Caco-2 (cell line): ENCODE data around the gene TTC7B. TPM values are rescaled to one million over a fixed set of nuclear protein-coding genes. Genes with fewer than 3 reads are reported as not detected.

ENCODE experiments used
- BruUV-seq: library from RNA; stranded (reverse); fragments of 400-500 nt; replicated peaks from 2 replicates; lab custom pipeline; 2021; lab: Mats Ljungman, UMichigan
- CTCF ChIA-PET: fragments of 300-600 bp; sonication (Branson Sonifier 250); formaldehyde crosslinking; loops from one replicate; lab custom pipeline; 2022; ENCODE audit warnings: antibody characterized with exemption; lab: Charles Lee
- POLR2A ChIA-PET: fragments of 300-600 bp; sonication (Branson Sonifier 250); formaldehyde crosslinking; loops from one replicate; lab custom pipeline; 2022; ENCODE audit warnings: antibody characterized with exemption; lab: Charles Lee
- DNase-seq, 2 experiments: peaks; one replicate each; pipeline versions ENCODE4 v3.0.0 to v3.0.0-alpha.2; 2020 to 2022
- H3K27me3 ChIP-seq: replicated peaks from 2 replicates; pipeline ENCODE4 v1.6.0; 2011; ENCODE audit warnings: low read length; ENCODE audit not compliant: control insufficient read depth, insufficient read depth
- H3K36me3 ChIP-seq: 2 replicates; pipeline ENCODE4 v1.5.1; 2011; ENCODE audit warnings: low read length; ENCODE audit not compliant: control insufficient read depth, insufficient read depth
- H3K4me1 ChIP-seq: fragments of 250-450 bp; sonication (Bioruptor Pico); 2 replicates; pipeline ENCODE4 v1.5.1; 2020; ENCODE audit warnings: mild to moderate bottlenecking
- H3K4me3 ChIP-seq: 2 replicates; pipeline ENCODE4 v1.5.1; 2011; ENCODE audit warnings: low read depth, mild to moderate bottlenecking, control low read depth, low read length
- H3K9me3 ChIP-seq: fragments of 250-450 bp; sonication (Bioruptor Pico); 2 replicates; pipeline ENCODE4 v1.5.1; 2020; ENCODE audit warnings: mild to moderate bottlenecking, moderate library complexity
- H3K27ac Mint-ChIP-seq: one replicate; pipeline ENCODE4 v1.8.0; 2022; ENCODE audit warnings: mixed read lengths; ENCODE audit not compliant: unreplicated experiment
- H3K27me3 Mint-ChIP-seq: one replicate; pipeline ENCODE4 v1.8.0; 2022; ENCODE audit warnings: mixed read lengths; ENCODE audit not compliant: insufficient read depth, unreplicated experiment
- H3K36me3 Mint-ChIP-seq: one replicate; pipeline ENCODE4 v1.8.0; 2022; ENCODE audit warnings: mild to moderate bottlenecking, mixed read lengths; ENCODE audit not compliant: insufficient read depth, unreplicated experiment
- H3K4me1 Mint-ChIP-seq: one replicate; pipeline ENCODE4 v1.8.0; 2022; ENCODE audit warnings: low read depth, mixed read lengths; ENCODE audit not compliant: unreplicated experiment
- H3K4me3 Mint-ChIP-seq: one replicate; pipeline ENCODE4 v1.8.0; 2022; ENCODE audit warnings: mild to moderate bottlenecking, moderate library complexity, mixed read lengths; ENCODE audit not compliant: unreplicated experiment
- H3K9me3 Mint-ChIP-seq: one replicate; pipeline ENCODE4 v1.8.0; 2022; ENCODE audit warnings: mixed read lengths; ENCODE audit not compliant: unreplicated experiment
- CTCF ChIP-seq, 2 experiments: fragments of 200-600 bp in 1 of 2; IDR thresholded peaks; 1 replicate in 1 of 2; 2 replicates in 1 of 2; pipeline versions ENCODE4 v1.5.1 to v1.8.0; 2011 to 2022; ENCODE audit warnings: antibody characterized with exemption in 1 of 2, control low read depth in 1 of 2, inconsistent platforms in 1 of 2, low read depth in 1 of 2, low read length in 1 of 2, mild to moderate bottlenecking in 1 of 2, moderate library complexity in 1 of 2; ENCODE audit not compliant: insufficient read depth in 1 of 2, severe bottlenecking in 1 of 2, unreplicated experiment in 1 of 2
- intact Hi-C: fragments of 100-400 bp; cut with micrococcal nuclease; formaldehyde crosslinking; loops from one replicate; pipeline ENCODE4 v1.10.0; 2022; ENCODE audit not compliant: unreplicated experiment
- total RNA-seq: library from RNA; stranded (reverse); gene quantifications from 2 replicates; pipeline ENCODE4 v1.2.3, GENCODE V29; 2022

Gene TTC7B
- total RNA-seq, 1 experiment from 2014 or later, result 28.5 TPM

DNA sequence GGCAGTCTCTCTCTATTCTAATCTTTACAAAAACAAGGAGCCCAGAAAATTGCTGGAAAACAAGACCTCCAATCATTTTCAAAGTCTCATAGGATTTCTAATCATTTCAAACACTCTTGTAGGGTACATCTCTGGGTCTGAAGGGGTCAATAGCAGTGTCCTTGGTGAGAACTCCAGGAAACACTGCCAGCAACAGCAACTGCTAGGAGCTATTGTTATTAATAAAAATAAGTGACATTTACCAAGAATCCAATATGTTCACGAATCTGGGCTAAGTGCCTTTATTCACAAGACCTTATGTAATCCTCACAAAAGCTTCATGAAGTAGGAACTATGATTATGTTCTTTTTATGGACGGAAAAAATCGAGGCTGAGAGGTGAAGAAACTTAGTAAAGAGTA, 72.8 kb downstream of the TTC7B start:
- no peak for TF ChIP-seq CTCF (IDR thresholded peaks at IDR 0.05; ENCODE audit: insufficient read depth in 1 of 2, low read depth in 1 of 2, low read length in 1 of 2, severe bottlenecking in 1 of 2, unreplicated experiment in 1 of 2)
- intact Hi-C loops, result no loop called here
- Histone ChIP-seq H3K4me3 (no peak overlapping the region), H3K4me1 (no peaks in the 10 kb centered on the region), H3K9me3 (peaks cover 7% of the 10 kb centered on the region), H3K36me3 (no peaks in the 10 kb centered on the region), H3K27me3 (no peaks in the 10 kb centered on the region)
- H3K27ac Mint-ChIP-seq, result no peak overlapping the region
- POLR2A ChIA-PET, result no interaction called here
- no peak overlapping the region for H3K4me3 Mint-ChIP-seq
- no peaks in the 10 kb centered on the region for H3K4me1 Mint-ChIP-seq
- H3K36me3 Mint-ChIP-seq, result peaks cover 8% of the 10 kb centered on the region
- H3K27me3 Mint-ChIP-seq, result no peaks in the 10 kb centered on the region
- no peak for DNase-seq
- no TSS peak for BruUV-seq
- peaks cover 4% of the 10 kb centered on the region for H3K9me3 Mint-ChIP-seq
- CTCF ChIA-PET, result no interaction called here

GRCh38 chr14:90742729-90743128, 73.5 kb downstream of the TTC7B start:
- no peak for TF ChIP-seq CTCF (IDR thresholded peaks at IDR 0.05; ENCODE audit: insufficient read depth in 1 of 2, low read depth in 1 of 2, low read length in 1 of 2, severe bottlenecking in 1 of 2, unreplicated experiment in 1 of 2)
- no peak overlapping the region for H3K4me3 ChIP-seq
- no peaks in the 10 kb centered on the region for H3K9me3 Mint-ChIP-seq
- H3K4me3 Mint-ChIP-seq, result no peak overlapping the region
- ChIA-PET POLR2A (no interaction called here), CTCF (no interaction called here)
- intact Hi-C loops, result no loop called here
- H3K27me3 Mint-ChIP-seq, result no peaks in the 10 kb centered on the region
- H3K4me1 ChIP-seq, result no peaks in the 10 kb centered on the region
- H3K27ac Mint-ChIP-seq, result no peak overlapping the region
- peaks cover 3% of the 10 kb centered on the region for H3K9me3 ChIP-seq
- BruUV-seq, result no TSS peak
- no peak for DNase-seq
- no peaks in the 10 kb centered on the region for H3K4me1 Mint-ChIP-seq
- H3K27me3 ChIP-seq, result no peaks in the 10 kb centered on the region
- H3K36me3 Mint-ChIP-seq, result peaks cover 8% of the 10 kb centered on the region
- H3K36me3 ChIP-seq, result no peaks in the 10 kb centered on the region

GRCh38 chr14:90742252-90742651, 74.0 kb downstream of the TTC7B start:
- intact Hi-C loops, result no loop called here
- POLR2A ChIA-PET, result no interaction called here
- Histone ChIP-seq H3K27me3 (no peaks in the 10 kb centered on the region), H3K9me3 (no peaks in the 10 kb centered on the region), H3K4me3 (no peak overlapping the region), H3K36me3 (no peaks in the 10 kb centered on the region), H3K4me1 (no peaks in the 10 kb centered on the region)
- no peak overlapping the region for H3K4me3 Mint-ChIP-seq
- no peak overlapping the region for H3K27ac Mint-ChIP-seq
- H3K4me1 Mint-ChIP-seq, result no peaks in the 10 kb centered on the region
- TF ChIP-seq CTCF (IDR thresholded peaks at IDR 0.05; ENCODE audit: insufficient read depth in 1 of 2, low read depth in 1 of 2, low read length in 1 of 2, severe bottlenecking in 1 of 2, unreplicated experiment in 1 of 2), result no peak
- BruUV-seq, result no TSS peak
- H3K27me3 Mint-ChIP-seq, result no peaks in the 10 kb centered on the region
- no peaks in the 10 kb centered on the region for H3K9me3 Mint-ChIP-seq
- peaks cover 8% of the 10 kb centered on the region for H3K36me3 Mint-ChIP-seq
- DNase-seq, result no peak
- CTCF ChIA-PET, result no interaction called here
